Smooth muscle cell (in vitro differentiated cells): Measurements from ENCODE around the gene DENND11. TPM values are rescaled to one million over a fixed set of nuclear protein-coding genes. Genes with fewer than 3 reads are reported as not detected.

Experiments used
- DNase-seq: peaks from one replicate; lab custom pipeline; 2025; ENCODE audit not compliant: unreplicated experiment; lab: John Stamatoyannopoulos, UW
- H2AFZ ChIP-seq: fragments of 200-600 bp; sonication (generic); 2 replicates; pipeline ENCODE4 v1.6.0; 2016; ENCODE audit warnings: antibody characterized with exemption, low read depth, mild to moderate bottlenecking
- H3F3A ChIP-seq: fragments of 200-600 bp; sonication (generic); 2 replicates; pipeline ENCODE4 v1.6.0; 2017; ENCODE audit warnings: antibody characterized with exemption, low read depth
- H3K27ac ChIP-seq: fragments of 200-600 bp; sonication (generic); 2 replicates; pipeline ENCODE4 v1.5.1; 2016; ENCODE audit warnings: low read depth, mild to moderate bottlenecking
- H3K27me3 ChIP-seq: fragments of 200-600 bp; sonication (generic); 2 replicates; pipeline ENCODE4 v1.6.1; 2016; ENCODE audit warnings: low read depth, mild to moderate bottlenecking
- H3K36me3 ChIP-seq: fragments of 200-600 bp; sonication (generic); 2 replicates; pipeline ENCODE4 v1.5.1; 2016; ENCODE audit warnings: low read depth
- H3K4me1 ChIP-seq: fragments of 200-600 bp; sonication (generic); 2 replicates; pipeline ENCODE4 v1.5.1; 2016; ENCODE audit warnings: low read depth
- H3K4me2 ChIP-seq: fragments of 200-600 bp; sonication (generic); 2 replicates; pipeline ENCODE4 v1.6.0; 2016; ENCODE audit warnings: mild to moderate bottlenecking
- H3K4me3 ChIP-seq: fragments of 200-600 bp; sonication (generic); 2 replicates; pipeline ENCODE4 v1.5.1; 2016; ENCODE audit warnings: mild to moderate bottlenecking
- H3K79me2 ChIP-seq: fragments of 200-600 bp; sonication (generic); 2 replicates; pipeline ENCODE4 v1.6.0; 2016; ENCODE audit warnings: low read depth, mild to moderate bottlenecking
- H3K9ac ChIP-seq: fragments of 200-600 bp; sonication (generic); 2 replicates; pipeline ENCODE4 v1.6.0; 2016; ENCODE audit warnings: low read depth
- H3K9me3 ChIP-seq: fragments of 200-600 bp; sonication (generic); replicated peaks from 2 replicates; pipeline ENCODE4 v1.5.1; 2016; ENCODE audit warnings: low read depth
- H4K20me1 ChIP-seq: fragments of 200-600 bp; sonication (generic); 2 replicates; pipeline ENCODE4 v1.6.0; 2016; ENCODE audit warnings: low read depth
- WGBS: methylation state at CpG from one replicate; pipeline ENCODE4 v1.1.7; 2016; ENCODE audit warnings: low lambda C conversion rate; 5-methylcytosine and 5-hydroxymethylcytosine counted together
- polyA plus RNA-seq: library from polyadenylated mRNA; unstranded; fragments of >200 nt; fragmentation: Nextera tagmentation; extraction: Ambion mirVana; gene quantifications from 2 replicates; pipeline ENCODE4 v1.2.1, GENCODE V29; 2016
- total RNA-seq: library from RNA; depleted of rRNA; stranded (reverse); fragments of >200 nt; gene quantifications from 2 replicates; pipeline ENCODE4 v1.2.3, GENCODE V29; 2014
- TF ChIP-seq, protein P1 (sequence below): fragments of 200-600 bp; sonication (generic); IDR thresholded peaks from 2 replicates; pipeline ENCODE4 v1.5.1; 2017; ENCODE audit warnings: borderline replicate concordance, mild to moderate bottlenecking, antibody characterized with exemption; ENCODE audit not compliant: insufficient read depth, poor library complexity, severe bottlenecking

Gene DENND11
- total and polyA plus RNA-seq, 2 experiments from 2014 or later = 3.2 to 9.3 TPM

DNA sequence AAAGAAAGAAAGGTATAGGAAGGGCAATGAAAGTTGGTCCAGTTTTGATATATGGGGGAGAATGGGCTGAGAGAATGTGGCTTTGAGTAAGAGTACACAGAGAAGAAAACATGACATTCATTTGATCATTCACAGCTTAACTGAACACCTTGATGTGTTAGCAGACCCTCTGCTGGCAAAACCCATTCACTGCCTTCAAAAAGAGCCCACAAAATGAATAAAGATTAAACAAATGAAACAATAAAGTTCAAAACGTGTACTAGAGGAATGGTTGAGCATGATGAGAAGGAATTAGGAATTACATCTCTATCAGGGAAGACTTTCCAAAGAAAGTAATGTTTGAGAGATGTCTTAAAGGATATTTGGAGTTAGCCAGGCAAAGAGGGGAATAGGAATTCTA, 8.3 kb upstream of the DENND11 start:
- Histone ChIP-seq H4K20me1 (no peaks in the 10 kb centered on the region), H3K79me2 (no peaks in the 10 kb centered on the region), H3K4me3 (no peak overlapping the region), H3K36me3 (no peaks in the 10 kb centered on the region), H3K9me3 (no peaks in the 10 kb centered on the region), H3K27me3 (no peaks in the 10 kb centered on the region), H3K4me2 (no peak overlapping the region), H3K9ac (no peak overlapping the region), H3K27ac (no peak overlapping the region), H3F3A (no peaks in the 10 kb centered on the region), H2AFZ (no peak overlapping the region), H3K4me1 (peaks cover under 1% of the 10 kb centered on the region)
- TF ChIP-seq, protein P1, sequence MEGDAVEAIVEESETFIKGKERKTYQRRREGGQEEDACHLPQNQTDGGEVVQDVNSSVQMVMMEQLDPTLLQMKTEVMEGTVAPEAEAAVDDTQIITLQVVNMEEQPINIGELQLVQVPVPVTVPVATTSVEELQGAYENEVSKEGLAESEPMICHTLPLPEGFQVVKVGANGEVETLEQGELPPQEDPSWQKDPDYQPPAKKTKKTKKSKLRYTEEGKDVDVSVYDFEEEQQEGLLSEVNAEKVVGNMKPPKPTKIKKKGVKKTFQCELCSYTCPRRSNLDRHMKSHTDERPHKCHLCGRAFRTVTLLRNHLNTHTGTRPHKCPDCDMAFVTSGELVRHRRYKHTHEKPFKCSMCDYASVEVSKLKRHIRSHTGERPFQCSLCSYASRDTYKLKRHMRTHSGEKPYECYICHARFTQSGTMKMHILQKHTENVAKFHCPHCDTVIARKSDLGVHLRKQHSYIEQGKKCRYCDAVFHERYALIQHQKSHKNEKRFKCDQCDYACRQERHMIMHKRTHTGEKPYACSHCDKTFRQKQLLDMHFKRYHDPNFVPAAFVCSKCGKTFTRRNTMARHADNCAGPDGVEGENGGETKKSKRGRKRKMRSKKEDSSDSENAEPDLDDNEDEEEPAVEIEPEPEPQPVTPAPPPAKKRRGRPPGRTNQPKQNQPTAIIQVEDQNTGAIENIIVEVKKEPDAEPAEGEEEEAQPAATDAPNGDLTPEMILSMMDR = no peak
- no peak for DNase-seq
- 63% methylated on average over 1 of the region's 1 CpG for WGBS

DNA sequence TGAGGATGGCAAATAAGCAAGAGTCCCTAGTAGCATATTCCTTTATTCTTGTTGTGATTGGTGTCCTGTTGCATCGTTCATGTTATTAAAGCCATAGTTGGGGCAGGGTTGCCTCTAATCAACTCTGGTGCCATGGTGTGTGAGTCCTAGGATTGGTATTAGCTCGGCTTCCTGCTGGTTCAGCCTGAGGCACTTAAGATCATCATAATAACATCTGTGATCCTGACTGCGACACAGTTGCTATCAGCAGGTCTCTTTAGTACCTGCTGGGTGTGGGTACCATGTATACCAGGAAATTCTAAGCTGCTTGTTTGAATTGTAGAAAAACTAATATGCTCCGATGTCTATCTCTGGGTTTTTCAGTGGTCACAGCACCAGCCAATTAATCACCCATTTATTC, 7.8 kb upstream of the DENND11 start:
- no peaks in the 10 kb centered on the region for H3K9me3 ChIP-seq
- no peaks in the 10 kb centered on the region for H3F3A ChIP-seq
- no peak overlapping the region for H2AFZ ChIP-seq
- H4K20me1 ChIP-seq = no peaks in the 10 kb centered on the region
- no peak overlapping the region for H3K27ac ChIP-seq
- WGBS = 88% methylated on average over 4 of the region's 4 CpGs
- DNase-seq = no peak
- no peak overlapping the region for H3K4me3 ChIP-seq
- TF ChIP-seq, protein P1 = no peak
- peaks cover 6% of the 10 kb centered on the region for H3K4me1 ChIP-seq
- H3K4me2 ChIP-seq = no peak overlapping the region
- no peak overlapping the region for H3K9ac ChIP-seq
- no peaks in the 10 kb centered on the region for H3K27me3 ChIP-seq
- H3K79me2 ChIP-seq = no peaks in the 10 kb centered on the region
- no peaks in the 10 kb centered on the region for H3K36me3 ChIP-seq

DNA sequence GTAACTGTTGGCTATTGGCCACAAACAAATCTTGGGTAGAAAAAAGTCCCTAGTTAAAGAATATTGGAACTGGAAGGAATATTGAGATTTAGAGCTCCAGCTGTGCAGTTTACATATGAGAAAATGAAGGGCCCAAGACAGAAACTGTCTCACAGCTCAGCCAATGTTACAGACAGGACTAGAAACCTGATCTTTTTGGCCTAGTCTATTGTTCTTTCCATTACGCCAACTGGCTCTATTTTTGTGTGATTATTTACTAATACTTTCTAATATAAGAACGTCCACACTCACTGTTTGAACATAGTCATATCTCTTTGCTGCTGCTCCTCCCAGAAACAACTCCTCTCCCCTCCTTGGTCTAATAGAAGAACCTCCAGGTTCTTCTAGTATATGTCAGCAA, 7.4 kb upstream of the DENND11 start:
- H3K27me3 ChIP-seq = no peaks in the 10 kb centered on the region
- H3K79me2 ChIP-seq = no peaks in the 10 kb centered on the region
- H3K9ac ChIP-seq = no peak overlapping the region
- no peak overlapping the region for H3K27ac ChIP-seq
- H4K20me1 ChIP-seq = no peaks in the 10 kb centered on the region
- DNase-seq = no peak
- H3K36me3 ChIP-seq = no peaks in the 10 kb centered on the region
- H3K4me2 ChIP-seq = no peak overlapping the region
- H3F3A ChIP-seq = no peaks in the 10 kb centered on the region
- H2AFZ ChIP-seq = no peak overlapping the region
- peaks cover 10% of the 10 kb centered on the region for H3K4me1 ChIP-seq
- no peaks in the 10 kb centered on the region for H3K9me3 ChIP-seq
- TF ChIP-seq, protein P1 = no peak
- no peak overlapping the region for H3K4me3 ChIP-seq
- 86% methylated on average over 2 of the region's 2 CpGs for WGBS

DNA sequence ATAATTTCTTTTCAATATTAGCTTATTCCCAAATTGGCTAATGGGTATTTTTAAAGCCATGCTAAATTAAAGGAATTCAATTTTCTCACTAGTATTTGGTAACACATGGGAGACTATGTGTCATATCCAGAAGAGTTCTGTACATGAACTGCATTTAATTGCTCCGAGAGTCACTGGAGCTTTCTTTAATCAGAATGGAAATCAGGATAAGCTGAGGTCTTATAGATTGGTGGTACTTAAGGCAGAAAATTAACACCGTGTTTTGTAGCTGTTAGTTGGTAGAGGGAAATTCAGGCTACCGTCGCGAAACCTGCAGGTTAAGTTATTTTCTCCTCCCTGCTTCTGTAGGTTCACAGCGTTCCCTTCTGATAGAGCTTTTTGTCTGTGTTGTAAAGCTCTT, 6.4 kb upstream of the DENND11 start, which contains the start of gene WEE2:
Gene WEE2, plus strand, starts transcription at position 3 of the 400 bp plus-strand sequence. CDS start 406 bp downstream, outside the sequence.
- TF ChIP-seq, protein P1 = no peak
- no peaks in the 10 kb centered on the region for H3F3A ChIP-seq
- H3K79me2 ChIP-seq = no peaks in the 10 kb centered on the region
- H3K27ac ChIP-seq = no peak within 1 kb of the TSS
- H3K4me3 ChIP-seq = no peak within 1 kb of the TSS
- H3K36me3 ChIP-seq = no peaks in the 10 kb centered on the region
- H3K4me2 ChIP-seq = no peak within 1 kb of the TSS
- 90% methylated on average over 6 of the region's 6 CpGs for WGBS
- no peaks in the 10 kb centered on the region for H4K20me1 ChIP-seq
- no peak within 1 kb of the TSS for H2AFZ ChIP-seq
- H3K4me1 ChIP-seq = peaks cover 15% of the 10 kb centered on the region
- no peak within 1 kb of the TSS for H3K9ac ChIP-seq
- H3K27me3 ChIP-seq = no peaks in the 10 kb centered on the region
- H3K9me3 ChIP-seq = no peaks in the 10 kb centered on the region
- DNase-seq = no peak
